ENCODE results near the gene USP31. TPM values are rescaled to one million over a fixed set of nuclear protein-coding genes. Genes with fewer than 3 reads are reported as not detected.

USP31 gene
- total and polyA plus RNA-seq, 2 of the 8 experiments (the other 6 are each of a cell fraction or from before 2014, with no cell fraction given): 6.7 to 19.0 TPM

DNA sequence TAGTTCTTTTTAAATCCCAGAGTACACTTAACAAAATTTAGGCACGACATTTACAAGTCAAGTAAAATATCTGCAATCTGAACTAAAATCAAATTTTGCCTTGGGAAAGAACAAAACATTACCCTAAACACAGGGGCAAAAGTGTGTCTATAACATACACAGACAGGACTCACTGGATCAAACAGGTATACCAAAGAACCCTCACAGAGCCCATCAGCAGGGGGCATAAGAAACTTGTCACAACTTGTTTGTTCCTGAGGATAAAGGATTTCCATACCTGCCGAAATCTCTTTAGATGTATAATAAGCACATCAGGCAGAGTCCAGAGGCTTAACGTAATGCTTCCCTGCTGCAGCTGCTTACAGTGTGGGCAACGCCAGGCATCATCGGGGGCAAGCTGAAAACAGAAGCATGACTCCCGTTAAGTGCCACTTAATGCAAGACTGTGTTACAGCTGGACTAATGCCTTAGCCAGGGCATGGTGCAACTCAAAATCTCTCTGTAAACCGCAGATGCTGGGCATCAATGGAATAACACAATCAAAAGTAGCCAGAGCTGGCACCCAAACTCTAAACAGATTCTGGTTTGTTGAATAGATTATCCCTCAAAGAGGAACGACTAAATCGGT lies 67.0 kb downstream of the USP31 start:
- Histone ChIP-seq H3K4me1 (replicated peaks in 1 of 4; ENCODE audit: control insufficient read depth in 3 of 4, insufficient read depth in 4 of 4, low read length in 3 of 4) (peaks cover 0 to 10% (median 0%) of the 10 kb centered on the region in 4 experiments; a peak in 4 of 7 replicates), H3K23ac (ENCODE audit: insufficient read length) (no peak overlapping the region)
- POLR2A ChIA-PET (ENCODE audit: partially characterized antibody): no interaction called here
- TF ChIP-seq POU5F1 (IDR thresholded peaks at IDR 0.05; ENCODE audit: low read depth, low read length): no peak
- no peak for TF ChIP-seq TAF1 (IDR thresholded peaks at IDR 0.05; ENCODE audit: low read depth, low read length)
- no peak for TF ChIP-seq HDAC6 (IDR thresholded peaks at IDR 0.05; ENCODE audit: low read depth, low read length)
- TF ChIP-seq GTF2F1 (IDR thresholded peaks at IDR 0.05; ENCODE audit: borderline replicate concordance, low read depth, low read length): no peak
- TF ChIP-seq TAF7 (optimal IDR thresholded peaks at IDR 0.05; ENCODE audit: borderline replicate concordance, low read depth, low read length): no peak
- TF ChIP-seq EGR1 (IDR thresholded peaks at IDR 0.05; ENCODE audit: borderline replicate concordance, low read depth, low read length): no peak
- TF ChIP-seq NRF1 (IDR thresholded peaks at IDR 0.05; ENCODE audit: low read depth, low read length): no peak
- no peak for TF ChIP-seq SP4 (IDR thresholded peaks at IDR 0.05; ENCODE audit: low read length)
- no peak for TF ChIP-seq PHF8 (conservative IDR thresholded peaks at IDR 0.05; ENCODE audit: low read depth, low read length)
- no peak for TF ChIP-seq SIX5 (IDR thresholded peaks at IDR 0.05; ENCODE audit: low read depth, low read length)
- no peak for TF ChIP-seq TEAD4 (IDR thresholded peaks at IDR 0.05; ENCODE audit: low read depth, low read length)
- TF ChIP-seq SIRT6 (IDR thresholded peaks at IDR 0.05; ENCODE audit: low read length): no peak
- no peak for TF ChIP-seq YY1 (IDR thresholded peaks at IDR 0.05; ENCODE audit: low read depth, low read length)
- TF ChIP-seq SIN3A (conservative IDR thresholded peaks at IDR 0.05 in 1 of 2, IDR thresholded peaks at IDR 0.05 in 1 of 2; ENCODE audit: low read depth in 1 of 2, low read length in 2 of 2): no peak
- no peak for TF ChIP-seq POLR2AphosphoS5 (IDR thresholded peaks at IDR 0.05; ENCODE audit: low read depth, low read length)

More for the DNA sequence above, 67.0 kb downstream of the USP31 start:
- peaks cover 0 to 25% (median 12%) of the 10 kb centered on the region in 4 experiments; a peak in 6 of 8 replicates for H3K36me3 ChIP-seq (ENCODE audit: control insufficient read depth in 2 of 4, insufficient read depth in 4 of 4, low read length in 3 of 4)
- H3K9me3 ChIP-seq (ENCODE audit: insufficient read depth in 2 of 2, low read depth in 1 of 2, low read length in 1 of 2): no peaks in the 10 kb centered on the region
- H3K18ac ChIP-seq (ENCODE audit: extremely low read depth, low read length): no peak overlapping the region
- no peaks in the 10 kb centered on the region for H3K23me2 ChIP-seq (ENCODE audit: low read depth, low read length)
- H3K4ac ChIP-seq (replicated peaks; ENCODE audit: insufficient read length, low read depth, low read length): no peak overlapping the region
- H2BK15ac ChIP-seq (ENCODE audit: low read length): no peak overlapping the region
- no peak overlapping the region for H4K8ac ChIP-seq (ENCODE audit: extremely low read depth, insufficient read depth, low read length)
- H3K79me1 ChIP-seq (ENCODE audit: low read depth, low read length): peaks cover 3% of the 10 kb centered on the region; the same call in 1 of the 2 replicates
- no peak overlapping the region for H4K91ac ChIP-seq (replicated peaks; ENCODE audit: insufficient read length, low read length)
- H3K27ac ChIP-seq (ENCODE audit: low read depth, low read length): no peak overlapping the region; the same call in 1 of the 2 replicates
- no peaks in the 10 kb centered on the region for H3K79me2 ChIP-seq (ENCODE audit: control insufficient read depth in 1 of 2, insufficient read depth in 2 of 2, low read length in 2 of 2)
- no peak overlapping the region for H4K5ac ChIP-seq (ENCODE audit: insufficient read length, low read depth, low read length)
- no peak for FAIRE-seq
- H3K27me3 ChIP-seq (replicated peaks in 1 of 4; ENCODE audit: control insufficient read depth in 3 of 4, extremely low read depth in 1 of 4, insufficient read depth in 3 of 4, low read length in 3 of 4): peaks cover 0 to 1% (median 0%) of the 10 kb centered on the region in 4 experiments; a peak in 1 of 7 replicates
- 94% methylated on average over 9 of the region's 9 CpGs; no CpG with 5 or more reads in 1 of the 2 experiments for WGBS, 2 experiments (ENCODE audit: extremely low coverage in 1 of 2, insufficient coverage in 1 of 2, insufficient read length in 1 of 2, insufficient replicate concordance in 2 of 2, low coverage in 1 of 2, low lambda C conversion rate in 2 of 2, missing lambda C conversion rate in 1 of 2)
- H2BK20ac ChIP-seq (ENCODE audit: low read length): no peak overlapping the region
- CTCF ChIA-PET (ENCODE audit: partially characterized antibody): interaction anchor here (0.7 kb wide), 1 partner anchor 102 kb away, joined by 3 read pairs; no protein-coding TSS in a partner anchor
- no peak for DNase-seq (ENCODE audit: low read depth in 1 of 2, low spot score in 2 of 2)
- H2AFZ ChIP-seq (ENCODE audit: low read length): no peak overlapping the region
- no peak overlapping the region for H2AK5ac ChIP-seq (ENCODE audit: low read depth, low read length)
- H2BK5ac ChIP-seq (ENCODE audit: low read depth, low read length): no peak overlapping the region
- H4K20me1 ChIP-seq (replicated peaks in 1 of 2; ENCODE audit: control insufficient read depth in 1 of 2, insufficient read depth in 2 of 2, low read length in 2 of 2): no peaks in the 10 kb centered on the region
- no peak overlapping the region for H2BK12ac ChIP-seq (ENCODE audit: low read depth, low read length)
- no peak overlapping the region for H2BK120ac ChIP-seq (replicated peaks; ENCODE audit: low read depth, low read length)
- no peak overlapping the region for H3K4me3 ChIP-seq (ENCODE audit: extremely low read depth in 1 of 4, insufficient read depth in 2 of 4, low read depth in 3 of 4, low read length in 4 of 4)
- H3K9ac ChIP-seq (replicated peaks in 1 of 4; ENCODE audit: extremely low read depth in 1 of 4, low read depth in 3 of 4, low read length in 3 of 4): no peak overlapping the region
- H3K14ac ChIP-seq (ENCODE audit: insufficient read length): no peak overlapping the region
- no peak overlapping the region for H3K4me2 ChIP-seq (ENCODE audit: insufficient read depth in 1 of 2, low read depth in 2 of 2, low read length in 2 of 2)
- H3K56ac ChIP-seq (replicated peaks; ENCODE audit: insufficient read length, low read depth, low read length): no peak overlapping the region
